Progenitor cell of endocrine pancreas (in vitro differentiated cells): Measurements from ENCODE around the gene GATAD2B. TPM values are rescaled to one million over a fixed set of nuclear protein-coding genes. Genes with fewer than 3 reads are reported as not detected.
A peak's percentile ranks its signal among the peaks of the same experiment; 100 is the strongest.

Experiments
- DNase-seq: peaks from one replicate; pipeline ENCODE4 v3.0.0; 2021; ENCODE audit warnings: low spot score; ENCODE audit not compliant: unreplicated experiment
- H3K27ac Mint-ChIP-seq: 2 replicates; pipeline ENCODE4 v1.8.0; 2021; ENCODE audit warnings: mild to moderate bottlenecking, moderate library complexity, mixed read lengths
- H3K27me3 Mint-ChIP-seq: 2 replicates; pipeline ENCODE4 v1.8.0; 2021; ENCODE audit warnings: mixed read lengths
- H3K36me3 Mint-ChIP-seq: 2 replicates; pipeline ENCODE4 v1.8.0; 2022; ENCODE audit warnings: mixed read lengths; ENCODE audit not compliant: insufficient read depth
- H3K4me1 Mint-ChIP-seq: 2 replicates; pipeline ENCODE4 v1.8.0; 2021; ENCODE audit warnings: low read depth, mixed read lengths
- H3K4me3 Mint-ChIP-seq: 2 replicates; pipeline ENCODE4 v1.8.0; 2021; ENCODE audit warnings: low read depth, mild to moderate bottlenecking, moderate library complexity, mixed read lengths
- H3K9me3 Mint-ChIP-seq: 2 replicates; pipeline ENCODE4 v1.8.0; 2021; ENCODE audit warnings: low read depth, mixed read lengths
- CTCF ChIP-seq: fragments of 200-600 bp; sonication (generic); IDR thresholded peaks from one replicate; pipeline ENCODE4 v1.5.0; 2021; ENCODE audit warnings: antibody characterized with exemption, mild to moderate bottlenecking; ENCODE audit not compliant: unreplicated experiment
- long read RNA-seq: library from polyadenylated mRNA; unstranded; transcript quantifications from one replicate; pipeline ENCODE4 v2.0.0, GENCODE V29; 2020
- total RNA-seq: library from RNA; stranded (reverse); gene quantifications from 2 replicates; pipeline ENCODE4 v1.2.1, GENCODE V29; 2021

GATAD2B gene
- total RNA-seq: 48.8 and 52.6 TPM in 2 replicates
- long read RNA-seq, full-length matches to known transcripts: 2 of 3 reads
- long read RNA-seq, partial matches to known transcripts: 1 of 3 reads
- long read RNA-seq, other reads (novel, unspliced or antisense): 0 of 3 reads

GRCh38 chr1:153922972-153923925 lies at the start of gene GATAD2B:
TSS of gene GATAD2B (minus strand) at chr1:153922972. CDS start at chr1:153828347, 94,625 bp downstream.
- H3K27ac Mint-ChIP-seq: peak within 1 kb of the TSS; percentile 96
- no peaks in the 10 kb centered on the region for H3K27me3 Mint-ChIP-seq
- peaks cover 22% of the 10 kb centered on the region for H3K4me1 Mint-ChIP-seq
- H3K36me3 Mint-ChIP-seq: no peaks in the 10 kb centered on the region
- no peak for TF ChIP-seq CTCF
- peak within 1 kb of the TSS; percentile 86 for H3K4me3 Mint-ChIP-seq
- no peaks in the 10 kb centered on the region for H3K9me3 Mint-ChIP-seq
- DNase-seq: peak; percentile 98

- Mint-ChIP-seq H3K9me3 (no peaks in the 10 kb centered on the region), H3K4me1 (peaks cover 23% of the 10 kb centered on the region), H3K27ac (no peak overlapping the region), H3K4me3 (no peak overlapping the region), H3K36me3 (peaks cover 3% of the 10 kb centered on the region), H3K27me3 (no peaks in the 10 kb centered on the region)
- no peak for TF ChIP-seq CTCF
- no peak for DNase-seq
Observed at GRCh38 chr1:153970346-153970745, 47.6 kb upstream of the GATAD2B start.

GRCh38 chr1:153968972-153969371 lies 46.2 kb upstream of the GATAD2B start:
- H3K9me3 Mint-ChIP-seq: no peaks in the 10 kb centered on the region
- no peak for TF ChIP-seq CTCF
- peak overlapping the region; percentile 78 for H3K4me3 Mint-ChIP-seq
- peaks cover 2% of the 10 kb centered on the region for H3K36me3 Mint-ChIP-seq
- no peak for DNase-seq
- peaks cover 27% of the 10 kb centered on the region for H3K4me1 Mint-ChIP-seq
- H3K27me3 Mint-ChIP-seq: no peaks in the 10 kb centered on the region
- peak overlapping the region; percentile 96 for H3K27ac Mint-ChIP-seq

GRCh38 chr1:153968408-153968807 lies 45.6 kb upstream of the GATAD2B start:
- Mint-ChIP-seq H3K36me3 (peaks cover under 1% of the 10 kb centered on the region), H3K4me3 (peak overlapping the region; percentile 78), H3K4me1 (peaks cover 31% of the 10 kb centered on the region), H3K27ac (peak overlapping the region; percentile 96), H3K27me3 (no peaks in the 10 kb centered on the region), H3K9me3 (no peaks in the 10 kb centered on the region)
- no peak for DNase-seq
- no peak for TF ChIP-seq CTCF

- Mint-ChIP-seq H3K36me3 (no peaks in the 10 kb centered on the region), H3K4me3 (peak overlapping the region; percentile 78), H3K9me3 (no peaks in the 10 kb centered on the region), H3K27me3 (no peaks in the 10 kb centered on the region), H3K27ac (peak overlapping the region; percentile 96), H3K4me1 (peaks cover 31% of the 10 kb centered on the region)
- DNase-seq: no peak
- TF ChIP-seq CTCF: no peak
Observed at GRCh38 chr1:153968000-153968363, 45.2 kb upstream of the GATAD2B start.
